ENCODE measurements around the gene SGK2. TPM values are rescaled to one million over a fixed set of nuclear protein-coding genes. Genes with fewer than 3 reads are reported as not detected.

Gene SGK2
- total and polyA plus RNA-seq, 2 of the 13 experiments (the other 11 are each of a cell fraction or from before 2014, with no cell fraction given), result 6.2 to 29.4 TPM

- TF ChIP-seq GFI1 (CRISPR knock-in tag; IDR thresholded peaks at IDR 0.05; ENCODE audit: borderline replicate concordance) (0 out of 2 replicates have a peak, but pooled peaks have one; percentile 17), SNAI1 (CRISPR knock-in tag; IDR thresholded peaks at IDR 0.05; ENCODE audit: borderline replicate concordance) (peak; percentile 15), RXRA (CRISPR knock-in tag; IDR thresholded peaks at IDR 0.05) (0 out of 2 replicates have a peak, but pooled peaks have one; percentile 31), ARID2 (CRISPR knock-in tag; IDR thresholded peaks at IDR 0.05; ENCODE audit: borderline replicate concordance) (no peak), TEAD3 (CRISPR knock-in tag; optimal IDR thresholded peaks at IDR 0.05; ENCODE audit: borderline replicate concordance) (peak; percentile 13), ZNF609 (CRISPR knock-in tag; IDR thresholded peaks at IDR 0.05; ENCODE audit: borderline replicate concordance) (peak; percentile 38; the same call in 1 of the 2 replicates), ZBTB20 (CRISPR knock-in tag; IDR thresholded peaks at IDR 0.05; ENCODE audit: borderline replicate concordance, low read depth) (no peak), SRY (CRISPR knock-in tag; IDR thresholded peaks at IDR 0.05) (peak; percentile 66; the same call in 1 of the 2 replicates), KDM5B (CRISPR knock-in tag; IDR thresholded peaks at IDR 0.05; ENCODE audit: borderline replicate concordance) (peak; percentile 50), SMAD3 (CRISPR knock-in tag; IDR thresholded peaks at IDR 0.05) (peak; percentile 9; the same call in 1 of the 2 replicates), ZNF687 (CRISPR knock-in tag; IDR thresholded peaks at IDR 0.05) (peak; percentile 67), ZEB1 (IDR thresholded peaks at IDR 0.05; ENCODE audit: insufficient replicate concordance, low read depth) (no peak), ZNF616 (CRISPR knock-in tag; IDR thresholded peaks at IDR 0.05; ENCODE audit: low read depth) (0 out of 2 replicates have a peak, but pooled peaks have one; percentile 10), YY1 (IDR thresholded peaks at IDR 0.05; ENCODE audit: insufficient read depth, insufficient replicate concordance, low read depth, low read length) (peak; percentile 86), THAP7 (CRISPR knock-in tag; IDR thresholded peaks at IDR 0.05) (no peak), TAF1 (CRISPR knock-in tag; IDR thresholded peaks at IDR 0.05) (peak; percentile 49; the same call in 1 of the 2 replicates), ZNF10 (CRISPR knock-in tag; IDR thresholded peaks at IDR 0.05; ENCODE audit: borderline replicate concordance, low read depth) (no peak), IKZF5 (CRISPR knock-in tag; IDR thresholded peaks at IDR 0.05) (no peak), ZNF781 (CRISPR knock-in tag; IDR thresholded peaks at IDR 0.05; ENCODE audit: borderline replicate concordance, not compliant biosample characterization) (peak; percentile 41)
Observed at GRCh38 chr20:43514648-43514999, 44.2 kb upstream of the SGK2 start (continued).

Measured in HepG2 (cell line).